ENCODE data around the gene UFSP1.

UFSP1 gene

GRCh38 chr7:100882785-100883526 lies 6.6 kb downstream of the UFSP1 start:
- no peak for DNase-seq (ENCODE audit: extremely low read depth in 1 of 2, low read depth in 1 of 2)

GRCh38 chr7:100882201-100882600 lies 7.3 kb downstream of the UFSP1 start:
- DNase-seq (ENCODE audit: extremely low read depth in 1 of 2, low read depth in 1 of 2), result no peak

- DNase-seq (ENCODE audit: extremely low read depth in 1 of 2, low read depth in 1 of 2), result no peak
These were observed 8.4 kb downstream of the UFSP1 start for GRCh38 chr7:100881136-100881535.

GRCh38 chr7:100880645-100881044 lies 8.9 kb downstream of the UFSP1 start:
- no peak for DNase-seq (ENCODE audit: extremely low read depth in 1 of 2, low read depth in 1 of 2)

GRCh38 chr7:100879685-100880261 lies 9.7 kb downstream of the UFSP1 start:
- DNase-seq (ENCODE audit: extremely low read depth in 1 of 2, low read depth in 1 of 2), result no peak

GRCh38 chr7:100878685-100879084 lies 10.8 kb downstream of the UFSP1 start:
- DNase-seq (ENCODE audit: extremely low read depth in 1 of 2, low read depth in 1 of 2), result no peak

GRCh38 chr7:100878013-100878412 lies 11.5 kb downstream of the UFSP1 start:
- DNase-seq (ENCODE audit: extremely low read depth in 1 of 2, low read depth in 1 of 2), result no peak

- DNase-seq (ENCODE audit: extremely low read depth in 1 of 2, low read depth in 1 of 2), result no peak
These were observed 14.2 kb downstream of the UFSP1 start for GRCh38 chr7:100875356-100875751.

GRCh38 chr7:100874577-100875355 lies 14.7 kb downstream of the UFSP1 start, which contains the start of gene SRRT:
Gene SRRT (plus strand): TSS chr7:100875103. CDS start chr7:100875591, 488 bp downstream.
- peak; percentile 93 to 98 for DNase-seq (ENCODE audit: extremely low read depth in 1 of 2, low read depth in 1 of 2)

GRCh38 chr7:100874300-100874576 lies 15.3 kb downstream of the UFSP1 start:
- no peak for DNase-seq (ENCODE audit: extremely low read depth in 1 of 2, low read depth in 1 of 2)

- no peak for DNase-seq (ENCODE audit: extremely low read depth in 1 of 2, low read depth in 1 of 2)
These were observed 15.8 kb downstream of the UFSP1 start for GRCh38 chr7:100873599-100874299.

GRCh38 chr7:100867776-100868485 lies 21.6 kb downstream of the UFSP1 start:
- no peak for DNase-seq (ENCODE audit: extremely low read depth in 1 of 2, low read depth in 1 of 2)

- DNase-seq (ENCODE audit: extremely low read depth in 1 of 2, low read depth in 1 of 2), result peak in 1 of 2 donors; percentile 59
These were observed 22.3 kb downstream of the UFSP1 start, which contains the start of gene TRIP6 for GRCh38 chr7:100867040-100867775. Gene TRIP6 (plus strand): TSS chr7:100867387. CDS start chr7:100867498, 111 bp downstream.

GRCh38 chr7:100866729-100867039 lies 22.8 kb downstream of the UFSP1 start:
- DNase-seq (ENCODE audit: extremely low read depth in 1 of 2, low read depth in 1 of 2), result no peak

- DNase-seq (ENCODE audit: extremely low read depth in 1 of 2, low read depth in 1 of 2), result no peak
These were observed 23.4 kb downstream of the UFSP1 start for GRCh38 chr7:100865938-100866728.

GRCh38 chr7:100865372-100865911 lies 24.1 kb downstream of the UFSP1 start:
- no peak for DNase-seq (ENCODE audit: extremely low read depth in 1 of 2, low read depth in 1 of 2)

- no peak for DNase-seq (ENCODE audit: extremely low read depth in 1 of 2, low read depth in 1 of 2)
These were observed 25.2 kb downstream of the UFSP1 start for GRCh38 chr7:100864263-100864845.

- DNase-seq (ENCODE audit: extremely low read depth in 1 of 2, low read depth in 1 of 2), result no peak
These were observed 26.0 kb downstream of the UFSP1 start for GRCh38 chr7:100863406-100863950.
